Measurements from ENCODE around the gene ISOC2. TPM values are rescaled to one million over a fixed set of nuclear protein-coding genes. Genes with fewer than 3 reads are reported as not detected.

Gene ISOC2
- total and polyA plus RNA-seq, 9 of the 15 experiments (the other 6 are each of a cell fraction or from before 2014, with no cell fraction given), result 1.2 to 229 (median 58.3) TPM

DNA sequence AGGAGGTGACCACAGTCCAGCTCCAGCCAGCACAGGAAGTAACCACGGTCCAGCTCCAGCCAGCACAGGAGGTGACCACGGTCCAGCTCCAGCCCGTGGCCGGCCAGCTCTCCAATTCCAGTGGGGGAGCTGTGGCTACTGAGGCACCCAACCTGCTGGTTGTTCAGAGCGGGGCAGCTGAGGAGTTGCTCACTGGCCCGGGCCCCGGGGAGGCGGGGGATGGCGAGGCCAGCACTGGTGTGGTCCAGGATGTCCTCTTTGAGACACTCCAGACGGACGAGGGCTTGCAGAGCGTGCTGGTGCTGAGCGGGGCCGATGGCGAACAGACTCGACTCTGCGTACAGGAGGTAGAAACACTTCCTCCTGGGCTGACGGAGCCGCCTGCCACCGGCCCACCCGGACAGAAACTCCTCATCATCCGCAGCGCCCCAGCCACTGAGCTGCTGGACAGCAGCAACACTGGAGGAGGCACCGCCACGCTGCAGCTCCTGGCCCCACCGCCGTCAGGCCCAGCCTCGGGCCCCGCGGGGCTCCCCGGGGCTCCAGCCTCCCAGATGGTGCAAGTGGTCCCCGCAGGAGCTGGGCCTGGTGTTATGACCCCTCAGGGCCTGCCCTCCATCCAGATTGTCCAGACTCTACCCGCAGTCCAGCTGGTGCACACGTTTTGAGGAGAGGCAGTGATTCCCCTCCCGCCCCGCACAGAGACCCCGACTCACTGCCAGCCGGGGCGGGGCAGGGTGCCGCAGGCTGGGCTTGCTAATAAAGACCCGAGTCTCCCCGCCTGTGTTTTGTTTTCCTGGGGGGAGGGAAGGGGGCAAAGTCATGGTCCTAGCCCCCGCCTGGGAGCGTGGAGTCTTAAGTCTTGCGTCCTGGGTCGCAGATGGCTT, 22.5 kb upstream of the ISOC2 start:
- CTCF ChIA-PET (ENCODE audit: low intra/inter-chr PET ratio), result no interaction called here

More for the DNA sequence above, 22.5 kb upstream of the ISOC2 start:
- Histone ChIP-seq H4K20me1 (replicated peaks; ENCODE audit: control insufficient read depth, insufficient read depth, low read length) (no peaks in the 10 kb centered on the region), H3K9ac (ENCODE audit: insufficient read depth in 1 of 2, low read depth in 2 of 2, low read length in 2 of 2) (0 out of 4 replicates have a peak overlapping the region, but pooled peaks of 1 of the 2 experiments have one; percentile 23), H2AFZ (ENCODE audit: low read depth, low read length) (no peak overlapping the region), H3K4me1 (replicated peaks in 1 of 2; ENCODE audit: control insufficient read depth in 2 of 2, insufficient read depth in 2 of 2, low read length in 2 of 2) (peaks cover 25 to 69% of the 10 kb centered on the region in 2 experiments), H3K4me3 (no peak overlapping the region), H3K79me2 (ENCODE audit: control insufficient read depth, insufficient read depth, low read length) (peaks cover 17% of the 10 kb centered on the region), H3K9me3 (replicated peaks; ENCODE audit: control insufficient read depth, insufficient read depth, low read depth, low read length) (no peaks in the 10 kb centered on the region), H3K36me3 (ENCODE audit: control insufficient read depth, insufficient read depth, low read length) (peaks cover 32% of the 10 kb centered on the region; the same call in 2 of the 3 replicates), H3K27me3 (ENCODE audit: control insufficient read depth in 2 of 2, insufficient read depth in 2 of 2, low read length in 2 of 2) (no peaks in the 10 kb centered on the region), H3K4me2 (ENCODE audit: insufficient read depth, low read length) (no peak overlapping the region), H3K9me1 (ENCODE audit: control insufficient read depth, insufficient read depth, low read length) (no peaks in the 10 kb centered on the region), H3K27ac (ENCODE audit: extremely low read depth, low read depth, low read length) (no peak overlapping the region)
- POLR2A ChIA-PET, result interaction anchor here (0.5 to 2.1 kb wide), 8 partner anchors 10 to 122 kb away, joined by 3 to 15 read pairs (median 5); partner anchors contain the start of gene ZNF865
- ATAC-seq (no peak), DNase-seq (ENCODE audit: extremely low read depth in 1 of 4, low spot score in 3 of 4) (no peak), FAIRE-seq (no peak)
- WGBS (ENCODE audit: insufficient coverage, low coverage, missing lambda C conversion rate), result 87% methylated on average over 40 of the region's 46 CpGs
- in situ Hi-C loops (cut with MboI), result no loop called here
- TF ChIP-seq, protein P1, sequence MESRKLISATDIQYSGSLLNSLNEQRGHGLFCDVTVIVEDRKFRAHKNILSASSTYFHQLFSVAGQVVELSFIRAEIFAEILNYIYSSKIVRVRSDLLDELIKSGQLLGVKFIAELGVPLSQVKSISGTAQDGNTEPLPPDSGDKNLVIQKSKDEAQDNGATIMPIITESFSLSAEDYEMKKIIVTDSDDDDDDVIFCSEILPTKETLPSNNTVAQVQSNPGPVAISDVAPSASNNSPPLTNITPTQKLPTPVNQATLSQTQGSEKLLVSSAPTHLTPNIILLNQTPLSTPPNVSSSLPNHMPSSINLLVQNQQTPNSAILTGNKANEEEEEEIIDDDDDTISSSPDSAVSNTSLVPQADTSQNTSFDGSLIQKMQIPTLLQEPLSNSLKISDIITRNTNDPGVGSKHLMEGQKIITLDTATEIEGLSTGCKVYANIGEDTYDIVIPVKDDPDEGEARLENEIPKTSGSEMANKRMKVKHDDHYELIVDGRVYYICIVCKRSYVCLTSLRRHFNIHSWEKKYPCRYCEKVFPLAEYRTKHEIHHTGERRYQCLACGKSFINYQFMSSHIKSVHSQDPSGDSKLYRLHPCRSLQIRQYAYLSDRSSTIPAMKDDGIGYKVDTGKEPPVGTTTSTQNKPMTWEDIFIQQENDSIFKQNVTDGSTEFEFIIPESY (CRISPR knock-in tag; IDR thresholded peaks at IDR 0.05), result 0 out of 2 replicates have a peak, but pooled peaks have one; percentile 20
- 0 out of 2 replicates have a peak, but pooled peaks have one; percentile 31 for TF ChIP-seq ZC3H4 (CRISPR knock-in tag; IDR thresholded peaks at IDR 0.05; ENCODE audit: borderline replicate concordance)
- no peak for TF ChIP-seq CREBBP (IDR thresholded peaks at IDR 0.05; ENCODE audit: low read depth, low read length)
- TF ChIP-seq, protein P2, sequence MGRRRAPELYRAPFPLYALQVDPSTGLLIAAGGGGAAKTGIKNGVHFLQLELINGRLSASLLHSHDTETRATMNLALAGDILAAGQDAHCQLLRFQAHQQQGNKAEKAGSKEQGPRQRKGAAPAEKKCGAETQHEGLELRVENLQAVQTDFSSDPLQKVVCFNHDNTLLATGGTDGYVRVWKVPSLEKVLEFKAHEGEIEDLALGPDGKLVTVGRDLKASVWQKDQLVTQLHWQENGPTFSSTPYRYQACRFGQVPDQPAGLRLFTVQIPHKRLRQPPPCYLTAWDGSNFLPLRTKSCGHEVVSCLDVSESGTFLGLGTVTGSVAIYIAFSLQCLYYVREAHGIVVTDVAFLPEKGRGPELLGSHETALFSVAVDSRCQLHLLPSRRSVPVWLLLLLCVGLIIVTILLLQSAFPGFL (CRISPR knock-in tag; IDR thresholded peaks at IDR 0.05), result no peak
- peak; percentile 63 for TF ChIP-seq POLR2G (IDR thresholded peaks at IDR 0.05; ENCODE audit: low read depth, low read length)
- TF ChIP-seq RBFOX2 (IDR thresholded peaks at IDR 0.05; ENCODE audit: low read depth, low read length), result peak; percentile 49
- no peak for TF ChIP-seq ZSCAN32 (CRISPR knock-in tag; IDR thresholded peaks at IDR 0.05)
- BruUV-seq (replicated peaks), result no TSS peak
- intact Hi-C loops (cut with micrococcal nuclease), result no loop called here
